Peyer's patch (tissue), 4 donors: ENCODE data around the gene OSCP1. TPM values are rescaled to one million over a fixed set of nuclear protein-coding genes. Genes with fewer than 3 reads are reported as not detected.

ENCODE experiments used
- DNase-seq, 3 donors: peaks; one replicate each; pipeline ENCODE4 v3.0.0-alpha.2; 2017 to 2019
- H3K27ac ChIP-seq, 4 donors: fragments of 200-600 bp; sonication (generic); one replicate each; pipeline ENCODE4 v1.5.1; 2016 to 2019
- H3K27me3 ChIP-seq, 2 donors: fragments of 200-600 bp; sonication (generic); one replicate each; pipeline ENCODE4 v1.5.1; 2019
- H3K36me3 ChIP-seq, 3 donors: fragments of 200-600 bp; sonication (generic); one replicate each; pipeline ENCODE4 v1.5.1; 2016 to 2019
- H3K4me1 ChIP-seq, 4 donors: fragments of 200-600 bp; sonication (generic); one replicate each; pipeline ENCODE4 v1.5.1; 2016 to 2019
- H3K4me3 ChIP-seq, 4 donors: fragments of 200-600 bp; sonication (generic); 1 replicate in 3 of 4; 2 replicates in 1 of 4; pipeline ENCODE4 v1.5.1; 2016 to 2019; ENCODE audit warnings: mild to moderate bottlenecking in 1 of 4
- H3K9me3 ChIP-seq, 4 donors: fragments of 200-600 bp; sonication (generic); one replicate each; pipeline ENCODE4 v1.5.1; 2016 to 2019; ENCODE audit warnings: mild to moderate bottlenecking in 1 of 4
- POLR2A ChIP-seq, 2 donors: fragments of 450-650 bp; IDR thresholded peaks; one replicate each; pipeline ENCODE4 v1.5.1; 2017; ENCODE audit warnings: antibody characterized with exemption in 2 of 2, mild to moderate bottlenecking in 2 of 2, moderate library complexity in 2 of 2
- total RNA-seq, 4 donors: library from RNA; depleted of rRNA; stranded (reverse); fragments of >200 nt; gene quantifications; one replicate each; pipeline ENCODE4 v1.1.0, GENCODE V29; 2016
- TF ChIP-seq, protein P1 (sequence below), 6 experiments: fragments of 450-650 bp in 4 of 6; fragments of 200-600 bp in 2 of 6; sonication (generic) in 1 of 6; IDR thresholded peaks; one replicate each; pipeline ENCODE4 v1.5.1; 2017 to 2019; ENCODE audit warnings: antibody characterized with exemption in 6 of 6, mild to moderate bottlenecking in 3 of 6, moderate library complexity in 1 of 6

Gene OSCP1
- total RNA-seq, 4 donors from 2014 or later, result 0.67 to 9.9 (median 3.2) TPM

DNA sequence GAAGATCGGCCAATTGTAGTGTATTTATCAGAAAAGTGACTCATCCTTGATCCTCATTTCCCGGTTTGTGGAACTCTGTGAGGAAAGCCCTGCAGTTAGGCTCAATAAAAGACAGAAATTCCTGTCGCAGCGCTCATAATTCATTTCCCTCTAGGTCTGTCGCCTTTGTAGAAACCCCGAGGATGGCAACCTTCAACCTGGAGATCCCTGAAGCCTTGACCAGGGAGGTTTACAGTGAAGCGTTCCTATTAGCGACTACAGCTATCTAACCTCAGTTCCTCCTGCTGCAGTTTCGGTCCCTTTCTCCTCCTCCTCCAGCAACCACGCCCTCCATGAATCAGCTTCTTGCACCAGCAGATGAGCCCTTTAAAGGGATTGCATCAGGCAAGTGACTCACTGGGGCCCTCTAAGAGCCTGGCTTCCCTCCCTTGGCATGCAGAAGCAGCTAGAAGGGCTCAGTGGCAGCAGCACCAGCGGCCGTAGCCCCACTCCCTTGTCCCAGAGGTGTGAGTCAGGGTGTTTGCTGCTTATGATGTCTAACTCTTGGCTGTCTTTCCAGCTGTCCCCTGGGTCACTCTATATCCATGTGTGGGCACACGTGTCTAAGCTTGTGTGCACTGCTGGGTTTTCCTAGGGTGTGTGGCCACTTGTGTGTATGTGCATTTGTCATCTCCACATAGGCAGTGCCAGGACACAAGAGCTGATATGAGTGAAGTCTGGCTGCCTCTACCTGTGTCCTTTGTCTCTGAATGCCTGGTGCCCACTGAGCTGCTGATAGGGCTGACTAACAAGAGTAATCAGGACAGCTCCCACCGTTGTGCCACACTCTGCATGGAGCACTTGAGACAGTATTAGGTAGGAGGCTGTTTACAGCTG, 63.7 kb downstream of the OSCP1 start:
- TF ChIP-seq POLR2A (IDR thresholded peaks at IDR 0.05), result peak; percentile 89 to 98
- TF ChIP-seq, protein P1, sequence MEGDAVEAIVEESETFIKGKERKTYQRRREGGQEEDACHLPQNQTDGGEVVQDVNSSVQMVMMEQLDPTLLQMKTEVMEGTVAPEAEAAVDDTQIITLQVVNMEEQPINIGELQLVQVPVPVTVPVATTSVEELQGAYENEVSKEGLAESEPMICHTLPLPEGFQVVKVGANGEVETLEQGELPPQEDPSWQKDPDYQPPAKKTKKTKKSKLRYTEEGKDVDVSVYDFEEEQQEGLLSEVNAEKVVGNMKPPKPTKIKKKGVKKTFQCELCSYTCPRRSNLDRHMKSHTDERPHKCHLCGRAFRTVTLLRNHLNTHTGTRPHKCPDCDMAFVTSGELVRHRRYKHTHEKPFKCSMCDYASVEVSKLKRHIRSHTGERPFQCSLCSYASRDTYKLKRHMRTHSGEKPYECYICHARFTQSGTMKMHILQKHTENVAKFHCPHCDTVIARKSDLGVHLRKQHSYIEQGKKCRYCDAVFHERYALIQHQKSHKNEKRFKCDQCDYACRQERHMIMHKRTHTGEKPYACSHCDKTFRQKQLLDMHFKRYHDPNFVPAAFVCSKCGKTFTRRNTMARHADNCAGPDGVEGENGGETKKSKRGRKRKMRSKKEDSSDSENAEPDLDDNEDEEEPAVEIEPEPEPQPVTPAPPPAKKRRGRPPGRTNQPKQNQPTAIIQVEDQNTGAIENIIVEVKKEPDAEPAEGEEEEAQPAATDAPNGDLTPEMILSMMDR (IDR thresholded peaks at IDR 0.05), result no peak
- Histone ChIP-seq H3K27me3 (no peaks in the 10 kb centered on the region), H3K4me3 (peak overlapping the region; percentile 79 to 97 (median 96)), H3K4me1 (peaks cover 6 to 51% (median 28%) of the 10 kb centered on the region in 4 donors), H3K27ac (peak overlapping the region; percentile 97 to 99 (median 98)), H3K9me3 (no peaks in the 10 kb centered on the region), H3K36me3 (peaks cover 0 to 7% (median 0%) of the 10 kb centered on the region in 3 donors)
- peak; percentile 78 to 96 (median 89) for DNase-seq

DNA sequence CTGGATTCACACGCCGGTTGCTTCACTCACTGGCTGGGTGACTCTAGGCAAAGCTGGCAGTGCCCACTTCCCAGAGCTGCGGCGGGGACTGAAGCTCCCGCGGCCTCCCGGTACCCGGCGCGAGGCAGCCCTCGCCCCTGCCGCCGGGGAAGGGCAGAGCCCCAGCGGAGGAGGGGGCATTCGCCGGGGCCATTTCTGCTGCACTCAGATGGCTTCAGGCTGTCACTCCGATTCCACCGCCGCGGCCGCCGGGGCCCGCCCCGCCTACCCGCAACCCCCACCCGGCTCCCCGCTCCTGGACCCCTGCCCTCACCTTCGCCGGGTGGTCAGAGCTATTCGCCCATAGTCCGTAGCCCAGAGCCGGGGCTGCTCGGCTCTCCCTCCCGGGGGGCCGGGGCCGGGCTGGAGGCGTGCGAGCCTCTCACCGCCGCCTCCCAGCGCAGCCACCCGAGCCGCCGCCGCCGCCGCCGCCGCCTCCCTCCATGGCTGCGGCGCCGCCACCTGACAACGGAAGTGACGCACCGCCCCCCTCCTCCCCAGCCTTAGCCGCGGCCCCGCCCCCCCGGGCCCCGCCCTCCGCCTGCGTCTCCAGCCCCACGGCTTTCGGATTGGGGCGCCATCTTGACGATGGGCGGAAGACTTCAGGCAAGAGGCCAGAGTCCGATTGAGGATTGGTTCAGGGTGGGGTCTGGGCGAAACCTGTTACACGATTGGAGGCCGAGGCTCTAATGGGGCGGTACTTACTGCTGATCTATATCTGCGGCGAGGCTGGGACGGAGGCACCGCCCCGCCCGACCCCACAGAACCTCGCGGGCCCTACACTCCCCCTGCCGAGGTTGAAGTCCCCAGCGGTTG, 64.6 kb downstream of the OSCP1 start, which contains the start of gene STK40:
TSS of gene STK40 (minus strand) at position 515 of the 855 bp plus-strand sequence. CDS start 24,592 bp downstream, outside the sequence.
- Histone ChIP-seq H3K9me3 (no peaks in the 10 kb centered on the region), H3K4me1 (peaks cover 6 to 52% (median 23%) of the 10 kb centered on the region in 4 donors), H3K4me3 (peak within 1 kb of the TSS; percentile 79 to 97 (median 96)), H3K27me3 (no peaks in the 10 kb centered on the region), H3K27ac (peak within 1 kb of the TSS; percentile 97 to 99 (median 98)), H3K36me3 (no peaks in the 10 kb centered on the region)
- DNase-seq, result peak; percentile 98 to 99 (median 99)
- TF ChIP-seq, protein P1 (IDR thresholded peaks at IDR 0.05), result no peak
- peak; percentile 72 to 86 for TF ChIP-seq POLR2A (IDR thresholded peaks at IDR 0.05)

DNA sequence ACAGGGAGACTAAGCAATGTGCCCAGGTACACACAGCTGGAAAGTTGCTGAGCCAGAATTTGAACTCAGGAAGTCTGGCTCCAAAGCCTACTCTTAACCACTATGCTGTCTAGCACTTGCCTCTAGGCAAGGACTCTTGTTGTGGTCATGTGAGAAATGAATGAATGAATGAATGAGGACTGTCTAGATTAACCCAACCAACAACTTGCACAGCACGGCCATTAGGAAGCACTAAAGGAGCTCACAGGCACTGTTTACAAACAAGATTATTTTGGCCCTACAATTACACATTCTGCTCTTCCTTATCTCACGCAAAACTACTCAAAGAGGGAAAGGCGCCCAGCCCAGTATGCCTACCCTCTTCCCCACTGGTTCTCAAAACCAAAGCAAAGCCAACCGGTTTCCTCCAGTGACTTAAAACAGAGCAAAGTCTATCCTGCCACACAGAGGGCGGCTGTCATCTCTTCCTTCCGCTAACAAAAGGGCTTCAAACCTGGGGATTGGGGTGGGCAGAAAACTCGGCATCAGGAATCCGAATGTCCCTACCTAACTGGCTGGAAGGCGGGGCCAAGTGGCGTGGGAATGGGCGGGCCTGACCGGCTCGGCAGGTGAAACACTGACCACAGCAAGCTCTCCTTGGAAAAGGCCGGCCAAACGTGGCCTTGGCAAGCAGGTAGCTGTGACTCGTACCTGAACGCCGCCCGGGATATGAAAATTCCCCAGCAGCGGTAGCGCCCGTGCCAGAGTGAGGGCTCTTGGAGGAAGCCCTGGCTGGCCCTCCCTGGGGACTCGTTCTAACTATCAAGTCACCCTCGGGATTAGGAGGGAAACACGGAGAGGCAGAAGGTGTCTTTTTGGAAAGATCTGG, 65.5 kb downstream of the OSCP1 start:
- Histone ChIP-seq H3K4me3 (peak overlapping the region; percentile 79 to 97 (median 96)), H3K27ac (peak overlapping the region; percentile 97 to 99 (median 98)), H3K36me3 (no peaks in the 10 kb centered on the region), H3K27me3 (no peaks in the 10 kb centered on the region), H3K4me1 (peaks cover 6 to 57% (median 18%) of the 10 kb centered on the region in 4 donors), H3K9me3 (no peaks in the 10 kb centered on the region)
- DNase-seq, result peak; percentile 61 to 87 (median 86)
- TF ChIP-seq, protein P1 (IDR thresholded peaks at IDR 0.05), result no peak
- TF ChIP-seq POLR2A (IDR thresholded peaks at IDR 0.05), result peak; percentile 48 to 61

DNA sequence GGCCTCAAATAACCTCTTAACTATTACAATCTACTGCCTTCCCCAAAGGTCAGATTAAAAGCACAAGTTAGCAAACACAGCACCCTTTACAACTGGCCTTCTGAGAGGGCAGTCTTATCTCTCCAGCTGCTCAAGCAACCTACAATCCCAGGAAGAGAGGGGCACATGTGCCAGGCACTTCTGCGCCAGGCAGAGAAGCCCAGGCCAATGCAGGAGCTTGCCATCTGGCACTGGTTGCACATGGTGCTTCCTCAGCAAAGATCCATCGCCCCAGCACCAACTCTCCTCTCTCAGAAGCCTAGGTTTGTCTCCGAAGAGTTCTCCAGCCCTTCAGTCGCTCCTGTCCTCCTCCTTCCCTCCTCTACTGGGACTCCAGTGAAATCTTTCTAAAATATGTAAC, 67.0 kb downstream of the OSCP1 start:
- no peaks in the 10 kb centered on the region for H3K36me3 ChIP-seq
- no peak overlapping the region for H3K27ac ChIP-seq
- no peaks in the 10 kb centered on the region for H3K27me3 ChIP-seq
- peaks cover 6 to 49% (median 19%) of the 10 kb centered on the region in 4 donors for H3K4me1 ChIP-seq
- DNase-seq, result no peak
- H3K9me3 ChIP-seq, result no peaks in the 10 kb centered on the region
- H3K4me3 ChIP-seq, result no peak overlapping the region
- no peak for TF ChIP-seq POLR2A (IDR thresholded peaks at IDR 0.05)
- TF ChIP-seq, protein P1 (IDR thresholded peaks at IDR 0.05), result no peak
